SK-N-SH (cell line): ENCODE results near the gene ST8SIA6. TPM values are rescaled to one million over a fixed set of nuclear protein-coding genes. Genes with fewer than 3 reads are reported as not detected.

Experiments used
- CTCF ChIA-PET: fragments of 300-600, 350-600 bp; formaldehyde crosslinking; extraction: SDS; loops from one replicate; lab custom pipeline; 2021; lab: Yijun Ruan, JAX
- POLR2A ChIA-PET: fragments of 350-600 bp; sonication (Branson Sonifier 250); formaldehyde crosslinking; extraction: SDS; loops from one replicate; lab custom pipeline; 2020; ENCODE audit warnings: antibody characterized with exemption, inconsistent platforms; lab: Yijun Ruan, JAX
- DNase-seq: peaks from one replicate; pipeline ENCODE4 v3.0.0; 2012
- H2AFZ ChIP-seq: fragments of 200-600 bp; sonication (generic); 2 replicates; pipeline ENCODE4 v1.8.1; 2016; ENCODE audit warnings: antibody characterized with exemption, mild to moderate bottlenecking, low read depth
- H3F3A ChIP-seq: fragments of 200-600 bp; sonication (generic); replicated peaks from 2 replicates; pipeline ENCODE3; 2016; ENCODE audit warnings: antibody characterized with exemption, mild to moderate bottlenecking; ENCODE audit not compliant: insufficient read depth
- H3K27ac ChIP-seq, 2 experiments: fragments of 200-500 bp in 1 of 2; fragments of 200-600 bp in 1 of 2; sonication (Bioruptor generic) in 1 of 2; sonication (generic), shearing (Covaris generic) in 1 of 2; 2 replicates each; pipeline versions ENCODE4 v1.5.1 to v1.6.1; 2014 to 2016; ENCODE audit warnings: low read depth in 2 of 2, inconsistent platforms in 1 of 2, low read length in 1 of 2, mild to moderate bottlenecking in 1 of 2, mixed read lengths in 1 of 2
- H3K27me3 ChIP-seq: fragments of 200-600 bp; sonication (generic), shearing (Covaris generic); 2 replicates; pipeline ENCODE4 v1.6.1; 2016; ENCODE audit warnings: mixed run types; ENCODE audit not compliant: insufficient read depth
- H3K36me3 ChIP-seq, 2 experiments: fragments of 200-500 bp in 1 of 2; fragments of 200-600 bp in 1 of 2; sonication (Bioruptor generic) in 1 of 2; sonication (generic) in 1 of 2; replicated peaks in 1 of 2; 2 replicates each; pipeline versions ENCODE3 to v1.5.1; 2014 to 2016; ENCODE audit warnings: low read length in 1 of 2, mild to moderate bottlenecking in 1 of 2; ENCODE audit not compliant: insufficient read depth in 2 of 2, control insufficient read depth in 1 of 2
- H3K4me1 ChIP-seq, 2 experiments: fragments of 200-500 bp in 1 of 2; fragments of 200-600 bp in 1 of 2; sonication (Bioruptor generic) in 1 of 2; sonication (generic), shearing (Covaris generic) in 1 of 2; 2 replicates each; pipeline versions ENCODE4 v1.5.1 to v1.6.1; 2014 to 2016; ENCODE audit warnings: low read depth in 1 of 2, low read length in 1 of 2, mixed run types in 1 of 2; ENCODE audit not compliant: insufficient read depth in 2 of 2, control insufficient read depth in 1 of 2
- H3K4me2 ChIP-seq: fragments of 200-600 bp; sonication (generic), shearing (Covaris generic); 2 replicates; pipeline ENCODE4 v1.6.1; 2017; ENCODE audit warnings: mixed run types
- H3K4me3 ChIP-seq, 2 experiments: fragments of 200-500 bp in 1 of 2; fragments of 200-600 bp in 1 of 2; sonication (Bioruptor generic) in 1 of 2; sonication (generic), shearing (Covaris generic) in 1 of 2; 2 replicates each; pipeline versions ENCODE4 v1.5.1 to v1.8.1; 2014 to 2016; ENCODE audit warnings: low read depth in 2 of 2, inconsistent platforms in 1 of 2, low read length in 1 of 2, mild to moderate bottlenecking in 1 of 2, mixed read lengths in 1 of 2, moderate library complexity in 1 of 2
- H3K79me2 ChIP-seq: fragments of 200-600 bp; sonication (generic); 2 replicates; pipeline ENCODE4 v1.8.1; 2017; ENCODE audit warnings: mild to moderate bottlenecking; ENCODE audit not compliant: insufficient read depth
- H3K9ac ChIP-seq: fragments of 200-600 bp; sonication (generic); 2 replicates; pipeline ENCODE4 v1.6.1; 2017; ENCODE audit warnings: mixed run types
- H3K9me2 ChIP-seq: fragments of 200-600 bp; sonication (generic); 2 replicates; pipeline ENCODE4 v1.6.1; 2017; ENCODE audit warnings: mixed run types
- H3K9me3 ChIP-seq: fragments of 200-600 bp; sonication (generic); 2 replicates; pipeline ENCODE4 v1.6.1; 2017; ENCODE audit warnings: mixed run types, mild to moderate bottlenecking, moderate library complexity
- H4K20me1 ChIP-seq: fragments of 200-600 bp; sonication (generic); 2 replicates; pipeline ENCODE4 v1.6.1; 2017; ENCODE audit warnings: mild to moderate bottlenecking, mixed run types; ENCODE audit not compliant: insufficient read depth
- EP300 ChIP-seq, 2 experiments: IDR thresholded peaks; 2 replicates each; pipeline versions ENCODE4 v1.4.0 to v1.6.1; 2012; ENCODE audit warnings: borderline replicate concordance in 1 of 2, low read depth in 1 of 2, low read length in 1 of 2
- EZH2phosphoT487 ChIP-seq: fragments of 200-600 bp; sonication (generic); IDR thresholded peaks from 2 replicates; pipeline ENCODE4 v1.6.1; 2017; ENCODE audit warnings: low read depth, mixed run types, mild to moderate bottlenecking, antibody characterized with exemption, moderate library complexity, borderline replicate concordance
- FOXJ3 ChIP-seq: sonication (generic); formaldehyde crosslinking; IDR thresholded peaks from 2 replicates; pipeline ENCODE4 v1.5.1; 2020; ENCODE audit warnings: mild to moderate bottlenecking, missing genetic modification reagents
- FOXM1 ChIP-seq: IDR thresholded peaks from 2 replicates; pipeline ENCODE4 v1.4.0; 2012; ENCODE audit warnings: low read depth, mild to moderate bottlenecking
- GATA2 ChIP-seq: sonication (generic); formaldehyde crosslinking; IDR thresholded peaks from 2 replicates; pipeline ENCODE4 v1.5.0; 2020; ENCODE audit warnings: mild to moderate bottlenecking, missing genetic modification reagents
- MXI1 ChIP-seq: IDR thresholded peaks from 2 replicates; pipeline ENCODE4 v1.6.1; 2012; ENCODE audit warnings: mild to moderate bottlenecking, low read depth, low read length, improper control_type of control experiment
- NRF1 ChIP-seq: IDR thresholded peaks from 2 replicates; pipeline ENCODE4 v1.6.1; 2012; ENCODE audit warnings: low read depth, mild to moderate bottlenecking, low read length
- POLR2AphosphoS5 ChIP-seq: IDR thresholded peaks from 2 replicates; pipeline ENCODE4 v1.6.1; 2012; ENCODE audit warnings: low read depth, low read length
- RAD21 ChIP-seq: IDR thresholded peaks from 2 replicates; pipeline ENCODE4 v1.6.1; 2012; ENCODE audit warnings: mild to moderate bottlenecking, low read length
- REST ChIP-seq: IDR thresholded peaks from 2 replicates; pipeline ENCODE4 v1.6.1; 2012; ENCODE audit warnings: mild to moderate bottlenecking, low read depth, low read length, moderate library complexity
- SIN3A ChIP-seq: IDR thresholded peaks from 2 replicates; pipeline ENCODE4 v1.6.1; 2012; ENCODE audit warnings: low read depth, mild to moderate bottlenecking, low read length, moderate library complexity, borderline replicate concordance
- TEAD4 ChIP-seq: IDR thresholded peaks from 2 replicates; pipeline ENCODE4 v1.4.0; 2012; ENCODE audit warnings: mild to moderate bottlenecking, borderline replicate concordance; ENCODE audit not compliant: insufficient read depth
- USF2 ChIP-seq: fragments of 150-350 bp; IDR thresholded peaks from 2 replicates; pipeline ENCODE4 v1.6.1; 2017; ENCODE audit warnings: antibody characterized with exemption, low read length, low read depth, borderline replicate concordance
- YY1 ChIP-seq: IDR thresholded peaks from 2 replicates; pipeline ENCODE4 v1.4.0; 2012; ENCODE audit warnings: low read depth, mild to moderate bottlenecking
- WGBS: methylation state at CpG from one replicate; pipeline ENCODE4 v1.1.6; 2017; ENCODE audit warnings: low lambda C conversion rate; 5-methylcytosine and 5-hydroxymethylcytosine counted together
- polyA plus RNA-seq, 3 experiments: library from polyadenylated mRNA; depleted of rRNA; stranded (reverse); fragments of >200 nt; gene quantifications; 2 replicates each; pipeline ENCODE4 v1.2.3, GENCODE V29; 2012
- TF ChIP-seq, protein P1 (sequence below): fragments of 200-600 bp; sonication (generic); IDR thresholded peaks from 2 replicates; pipeline ENCODE4 v1.6.1; 2017; ENCODE audit warnings: antibody characterized with exemption, mild to moderate bottlenecking, moderate library complexity

The ST8SIA6 gene
- polyA plus RNA-seq, 1 of the 3 experiments (the other 2 are of a cell fraction): 0.03 TPM

DNA sequence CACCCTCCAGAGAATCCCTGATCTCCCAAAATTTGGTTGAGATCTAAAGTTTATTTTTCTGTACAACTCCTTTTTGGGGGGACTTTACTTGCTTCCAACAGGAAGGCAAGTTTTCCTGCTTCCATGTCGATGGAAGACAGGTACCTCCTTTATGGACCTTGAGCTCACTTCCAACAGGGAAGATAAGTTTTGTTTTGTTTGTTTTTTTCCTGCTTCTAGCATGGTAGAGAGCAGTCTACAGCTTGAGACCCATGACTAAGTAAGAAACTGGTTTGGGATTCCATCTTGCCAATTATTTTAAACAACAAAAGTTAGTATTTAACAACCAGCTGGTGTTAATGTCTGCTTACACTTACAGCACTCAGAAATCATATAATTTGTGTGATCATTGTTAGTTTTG, 74.4 kb downstream of the ST8SIA6 start:
- Histone ChIP-seq H3K36me3 (no peaks in the 10 kb centered on the region), H3K4me3 (no peak overlapping the region), H3K9me2 (no peaks in the 10 kb centered on the region), H3K9ac (no peak overlapping the region), H3F3A (no peaks in the 10 kb centered on the region), H3K4me2 (no peak overlapping the region), H4K20me1 (no peaks in the 10 kb centered on the region), H3K4me1 (no peaks in the 10 kb centered on the region), H3K9me3 (no peaks in the 10 kb centered on the region), H3K79me2 (no peaks in the 10 kb centered on the region), H2AFZ (no peak overlapping the region), H3K27ac (no peak overlapping the region), H3K27me3 (no peaks in the 10 kb centered on the region)
- WGBS: 73% methylated on average over 1 of the region's 1 CpG
- CTCF ChIA-PET: interaction anchor here (0.6 kb wide), 1 partner anchor 67 kb away, joined by 3 read pairs; no protein-coding TSS in a partner anchor
- POLR2A ChIA-PET: no interaction called here
- TF ChIP-seq MXI1 (no peak), SIN3A (no peak), GATA2 (no peak), REST (no peak), RAD21 (no peak)
- DNase-seq: no peak

GRCh38 chr10:17379151-17379690, 75.2 kb downstream of the ST8SIA6 start:
- no peak overlapping the region for H2AFZ ChIP-seq
- H3K4me1 ChIP-seq: no peaks in the 10 kb centered on the region
- H3K9me3 ChIP-seq: no peaks in the 10 kb centered on the region
- H3K27ac ChIP-seq: no peak overlapping the region
- H3K79me2 ChIP-seq: no peaks in the 10 kb centered on the region
- H3F3A ChIP-seq: no peaks in the 10 kb centered on the region
- no peak for DNase-seq
- CTCF ChIA-PET: interaction anchor here (0.6 kb wide), 1 partner anchor 67 kb away, joined by 3 read pairs; no protein-coding TSS in a partner anchor
- no peaks in the 10 kb centered on the region for H3K9me2 ChIP-seq
- no peaks in the 10 kb centered on the region for H3K27me3 ChIP-seq
- H3K4me2 ChIP-seq: no peak overlapping the region
- H4K20me1 ChIP-seq: no peaks in the 10 kb centered on the region
- H3K36me3 ChIP-seq: no peaks in the 10 kb centered on the region
- H3K9ac ChIP-seq: no peak overlapping the region
- 72% methylated on average over 6 of the region's 6 CpGs for WGBS
- no peak overlapping the region for H3K4me3 ChIP-seq
- POLR2A ChIA-PET: no interaction called here
- no peak for TF ChIP-seq NRF1
- TF ChIP-seq FOXM1: no peak
- no peak for TF ChIP-seq FOXJ3 (CRISPR knock-in tag)
- TF ChIP-seq REST: no peak
- no peak for TF ChIP-seq EZH2phosphoT487
- TF ChIP-seq POLR2AphosphoS5: no peak
- TF ChIP-seq, protein P1, sequence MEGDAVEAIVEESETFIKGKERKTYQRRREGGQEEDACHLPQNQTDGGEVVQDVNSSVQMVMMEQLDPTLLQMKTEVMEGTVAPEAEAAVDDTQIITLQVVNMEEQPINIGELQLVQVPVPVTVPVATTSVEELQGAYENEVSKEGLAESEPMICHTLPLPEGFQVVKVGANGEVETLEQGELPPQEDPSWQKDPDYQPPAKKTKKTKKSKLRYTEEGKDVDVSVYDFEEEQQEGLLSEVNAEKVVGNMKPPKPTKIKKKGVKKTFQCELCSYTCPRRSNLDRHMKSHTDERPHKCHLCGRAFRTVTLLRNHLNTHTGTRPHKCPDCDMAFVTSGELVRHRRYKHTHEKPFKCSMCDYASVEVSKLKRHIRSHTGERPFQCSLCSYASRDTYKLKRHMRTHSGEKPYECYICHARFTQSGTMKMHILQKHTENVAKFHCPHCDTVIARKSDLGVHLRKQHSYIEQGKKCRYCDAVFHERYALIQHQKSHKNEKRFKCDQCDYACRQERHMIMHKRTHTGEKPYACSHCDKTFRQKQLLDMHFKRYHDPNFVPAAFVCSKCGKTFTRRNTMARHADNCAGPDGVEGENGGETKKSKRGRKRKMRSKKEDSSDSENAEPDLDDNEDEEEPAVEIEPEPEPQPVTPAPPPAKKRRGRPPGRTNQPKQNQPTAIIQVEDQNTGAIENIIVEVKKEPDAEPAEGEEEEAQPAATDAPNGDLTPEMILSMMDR: no peak
- TF ChIP-seq TEAD4: no peak
- TF ChIP-seq EP300 (IDR thresholded peaks at IDR 0.05; ENCODE audit: borderline replicate concordance in 1 of 2, low read depth in 1 of 2, low read length in 1 of 2): no peak
- TF ChIP-seq GATA2: no peak
- no peak for TF ChIP-seq USF2
- TF ChIP-seq YY1: no peak
